NCI-H460 (cell line): ENCODE results near the gene INPP5A. TPM values are rescaled to one million over a fixed set of nuclear protein-coding genes. Genes with fewer than 3 reads are reported as not detected.

Experiments
- DNase-seq: peaks from one replicate; pipeline ENCODE4 v3.0.0-alpha.2; 2016; ENCODE audit warnings: low read depth; ENCODE audit errors: extremely low read depth
- total RNA-seq: library from RNA; depleted of rRNA; stranded (reverse); fragments of >200 nt; shearing (Covaris generic); gene quantifications from 2 replicates; pipeline ENCODE4 v1.2.3, GENCODE V29; 2014

Gene INPP5A
- total RNA-seq, 1 experiment from 2014 or later: 13.1 TPM

DNA sequence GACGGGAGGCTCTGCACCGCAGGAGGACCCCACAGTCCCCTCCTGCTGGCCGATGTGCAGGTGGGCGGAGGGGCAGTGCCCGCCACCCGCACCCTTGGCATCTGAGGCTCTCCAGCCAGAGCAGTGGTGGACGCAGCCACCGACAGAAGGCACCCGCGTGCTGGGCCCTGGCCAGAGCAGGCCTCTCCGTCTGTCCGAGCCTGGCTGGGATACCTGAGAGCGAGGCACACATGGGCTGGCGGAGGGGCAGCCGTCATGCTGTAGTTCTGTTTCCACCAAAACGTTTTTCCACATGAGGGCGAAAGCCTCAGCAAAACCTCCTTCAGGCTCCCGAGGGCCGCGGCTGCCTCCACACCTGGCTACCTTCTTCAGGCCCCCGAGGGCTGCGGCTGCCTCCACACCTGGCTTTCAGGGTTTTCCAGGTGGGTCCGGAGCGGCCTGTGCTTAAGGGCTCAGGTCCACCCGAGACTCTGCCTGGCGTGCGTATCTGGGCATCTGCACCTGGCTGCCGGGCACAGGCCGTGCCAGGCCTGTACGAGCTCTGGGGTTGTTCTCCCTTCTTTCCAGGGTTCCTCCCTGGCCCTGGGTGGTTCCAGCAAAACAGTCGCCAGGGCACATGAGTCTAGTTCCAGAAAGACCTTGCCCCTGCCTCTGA, 115.5 kb downstream of the INPP5A start:
- DNase-seq: no peak

DNA sequence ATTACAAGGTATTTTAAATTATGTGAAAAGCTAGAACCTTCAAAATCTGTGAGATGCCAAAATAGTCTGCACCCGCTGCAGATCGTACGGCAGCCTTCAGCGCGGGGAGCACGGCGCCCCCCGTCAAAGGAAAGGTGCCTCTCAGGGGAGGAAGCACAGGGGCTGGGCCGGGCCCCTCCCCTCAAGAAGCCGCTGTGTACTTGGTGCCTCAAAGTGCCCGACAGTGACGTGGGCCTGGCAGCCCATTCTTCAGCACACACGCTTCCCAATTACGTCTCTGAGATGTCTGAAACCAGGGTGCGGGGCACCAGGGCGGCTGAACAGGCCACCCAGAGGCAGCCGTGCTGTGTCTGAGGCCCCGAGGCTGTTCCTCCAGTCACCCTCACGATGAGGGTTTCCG, 116.1 kb downstream of the INPP5A start:
- DNase-seq: no peak

DNA sequence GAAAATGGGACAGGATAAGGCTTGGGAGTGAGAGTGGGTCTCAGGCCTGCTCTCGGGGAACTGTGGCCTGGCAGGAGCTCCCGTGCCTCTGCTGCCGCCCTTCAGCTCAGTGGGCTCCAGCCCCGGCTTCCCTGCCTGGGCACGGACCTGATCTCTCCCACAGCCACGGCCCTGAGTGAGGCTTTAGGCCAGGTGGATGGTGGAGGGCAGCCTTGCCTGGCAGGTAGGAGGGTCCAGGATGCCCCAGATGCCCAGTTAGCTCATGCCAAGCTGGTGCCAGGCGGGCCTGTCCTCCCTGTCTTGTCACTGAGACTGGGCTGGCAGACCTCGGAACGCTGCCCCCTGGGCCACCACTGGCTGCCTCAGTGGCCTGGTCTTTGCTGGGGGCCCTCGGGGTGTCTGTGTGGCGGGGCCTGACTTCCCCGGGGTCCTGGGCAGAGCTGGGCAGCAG, 116.6 kb downstream of the INPP5A start:
- no peak for DNase-seq

DNA sequence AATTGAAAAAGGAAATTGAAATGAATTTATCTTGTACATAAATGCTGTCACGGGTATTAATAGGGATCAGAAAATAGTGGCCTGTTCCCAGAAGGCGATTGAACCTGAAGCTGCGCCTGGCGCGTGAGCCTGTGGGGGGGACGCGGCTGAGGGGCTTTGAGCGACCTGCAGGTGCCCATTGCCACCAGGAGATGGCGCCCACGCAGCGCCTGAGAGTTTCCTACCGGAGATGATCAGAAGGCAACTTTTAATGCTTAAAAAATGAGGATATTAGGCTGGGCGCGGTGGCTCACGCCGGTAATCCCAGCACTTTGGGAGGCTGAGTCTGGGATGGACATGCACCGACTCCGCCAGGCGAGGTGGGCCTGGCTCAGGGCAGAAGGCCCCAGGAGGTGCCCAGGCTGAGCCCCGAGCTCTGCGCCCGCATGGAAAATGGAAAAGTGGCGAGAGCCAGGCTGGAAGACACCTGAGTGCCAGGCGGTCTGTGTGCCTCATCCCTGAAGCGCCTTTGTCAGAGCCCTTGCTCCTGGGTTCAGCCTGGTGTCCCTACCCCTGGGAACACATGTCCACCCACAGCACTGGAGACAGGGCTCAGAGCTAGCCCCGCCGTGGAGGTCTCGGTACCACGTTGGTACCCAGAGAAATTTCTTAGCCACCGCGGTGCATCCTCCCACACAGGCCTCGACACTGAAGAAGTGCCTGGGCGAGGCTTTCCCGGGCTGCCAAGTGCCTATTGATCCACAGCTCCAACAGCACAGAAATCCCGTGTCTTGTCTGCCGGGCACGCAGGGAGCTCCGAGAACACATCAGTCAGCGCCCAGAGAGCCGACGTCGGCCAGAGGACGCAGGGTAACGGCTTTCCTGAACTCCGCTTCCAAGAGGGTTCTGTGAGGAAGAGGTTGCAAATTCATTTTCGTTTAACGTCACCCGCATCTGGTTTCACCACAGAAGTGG, 117.4 kb downstream of the INPP5A start:
- DNase-seq: peak; percentile 34

DNA sequence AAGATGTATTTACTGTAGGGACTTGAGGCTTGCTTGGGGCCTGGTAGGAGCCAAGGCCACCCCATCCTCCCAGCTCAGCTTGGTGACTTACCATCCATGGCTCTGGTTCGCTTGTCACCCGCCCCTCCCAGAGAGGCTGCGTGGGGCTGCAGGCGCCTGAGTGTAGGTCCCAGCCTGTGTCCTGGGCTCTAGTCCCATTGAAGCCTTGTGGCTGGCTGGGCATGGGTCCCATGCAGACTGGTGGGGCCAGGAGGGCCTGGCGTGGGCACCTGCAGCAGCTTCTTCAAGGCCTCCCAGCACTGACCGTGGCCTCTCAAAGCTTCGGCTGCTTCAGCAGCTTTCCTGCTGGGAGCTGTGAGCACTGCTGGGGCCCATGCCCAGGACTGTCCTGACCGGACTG, 118.1 kb downstream of the INPP5A start:
- no peak for DNase-seq

DNA sequence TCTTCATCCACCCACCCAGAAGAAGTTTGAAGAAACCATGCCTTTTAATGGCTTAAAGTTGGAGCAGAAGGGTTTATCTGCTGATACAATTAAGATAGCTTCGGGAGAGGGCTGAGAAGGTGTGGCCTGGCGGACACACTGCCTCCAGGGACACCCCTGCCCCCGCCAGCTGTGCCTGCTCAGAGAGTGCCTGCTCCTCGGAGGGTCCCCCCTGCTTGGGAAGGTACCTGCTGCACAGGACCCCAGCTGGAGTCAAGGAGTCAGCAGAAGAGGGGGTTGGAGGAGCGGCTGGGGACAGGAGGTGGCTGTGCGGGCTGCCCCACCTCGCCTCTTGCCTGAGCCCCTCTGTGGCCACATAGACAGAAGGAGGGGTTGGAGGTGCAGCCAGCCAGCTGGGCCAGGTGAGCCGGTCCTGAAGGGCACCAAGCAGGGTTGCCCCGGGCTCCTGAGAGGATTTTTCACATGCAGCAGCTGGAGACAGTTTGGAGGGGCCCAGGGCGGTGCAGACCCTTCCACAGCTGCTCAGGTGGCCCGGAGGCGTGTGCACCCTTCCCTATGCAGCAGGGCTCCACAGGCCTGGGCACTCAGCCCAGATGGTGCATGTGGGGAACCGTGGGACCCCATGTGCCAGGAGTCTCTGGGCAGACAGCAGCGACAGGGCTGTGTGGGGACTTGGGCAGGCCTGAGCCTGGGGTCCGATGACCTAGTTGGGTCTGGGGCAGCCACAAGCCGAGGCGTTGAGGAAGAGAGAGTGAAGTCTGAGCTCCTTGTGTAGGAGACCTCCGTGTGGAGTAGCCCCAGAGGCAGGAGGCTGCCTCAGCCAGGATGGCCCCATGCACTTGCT, 118.9 kb downstream of the INPP5A start:
- DNase-seq: no peak

DNA sequence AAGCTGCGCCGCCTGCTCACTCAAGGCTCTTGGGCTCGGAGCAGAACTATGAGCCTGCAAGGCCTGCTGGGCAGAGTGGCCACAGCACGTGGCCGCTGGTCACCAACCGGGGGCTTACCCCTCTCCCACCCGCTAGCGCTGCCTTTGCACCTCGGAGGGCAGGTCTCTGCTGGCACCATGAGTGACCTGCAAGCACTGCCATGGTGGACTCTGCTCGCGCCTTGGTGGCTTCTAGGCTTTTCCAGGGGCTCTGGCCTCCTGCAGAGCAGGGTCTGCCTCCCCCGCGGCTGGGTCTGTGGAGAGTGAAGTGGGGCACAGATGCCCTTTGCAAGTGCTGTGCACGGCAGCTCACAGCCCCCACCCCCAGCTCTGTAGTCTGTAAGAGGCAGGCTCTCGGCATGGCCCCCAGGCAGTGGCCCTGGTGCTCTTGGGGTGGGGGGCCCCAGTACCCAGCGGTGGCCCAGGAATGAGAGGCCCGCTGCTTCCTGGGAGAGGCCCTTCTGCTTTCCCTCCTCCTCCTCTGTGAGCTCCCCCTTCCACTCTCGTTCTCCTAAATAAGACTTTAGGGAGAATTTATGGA, 119.6 kb downstream of the INPP5A start:
- DNase-seq: no peak

DNA sequence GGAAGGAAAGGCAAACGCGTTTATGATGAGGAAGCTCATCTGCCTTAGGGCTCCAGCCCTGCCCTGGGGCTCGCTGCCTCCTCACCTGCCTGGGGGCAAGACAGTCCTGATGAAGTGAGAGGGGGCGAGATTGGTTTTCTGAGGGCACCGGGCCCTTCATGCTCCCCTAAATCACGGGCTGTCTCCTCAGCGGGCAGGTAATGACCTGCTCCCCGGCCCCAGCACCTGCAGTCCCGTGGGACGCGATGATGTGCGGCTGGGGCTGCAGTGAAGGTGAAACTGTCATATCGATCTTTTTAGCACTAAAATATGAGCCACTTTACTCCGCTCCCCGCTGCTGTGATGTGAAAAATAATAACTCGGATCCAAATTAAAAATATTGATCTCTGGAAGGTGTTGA, 120.2 kb downstream of the INPP5A start:
- no peak for DNase-seq

DNA sequence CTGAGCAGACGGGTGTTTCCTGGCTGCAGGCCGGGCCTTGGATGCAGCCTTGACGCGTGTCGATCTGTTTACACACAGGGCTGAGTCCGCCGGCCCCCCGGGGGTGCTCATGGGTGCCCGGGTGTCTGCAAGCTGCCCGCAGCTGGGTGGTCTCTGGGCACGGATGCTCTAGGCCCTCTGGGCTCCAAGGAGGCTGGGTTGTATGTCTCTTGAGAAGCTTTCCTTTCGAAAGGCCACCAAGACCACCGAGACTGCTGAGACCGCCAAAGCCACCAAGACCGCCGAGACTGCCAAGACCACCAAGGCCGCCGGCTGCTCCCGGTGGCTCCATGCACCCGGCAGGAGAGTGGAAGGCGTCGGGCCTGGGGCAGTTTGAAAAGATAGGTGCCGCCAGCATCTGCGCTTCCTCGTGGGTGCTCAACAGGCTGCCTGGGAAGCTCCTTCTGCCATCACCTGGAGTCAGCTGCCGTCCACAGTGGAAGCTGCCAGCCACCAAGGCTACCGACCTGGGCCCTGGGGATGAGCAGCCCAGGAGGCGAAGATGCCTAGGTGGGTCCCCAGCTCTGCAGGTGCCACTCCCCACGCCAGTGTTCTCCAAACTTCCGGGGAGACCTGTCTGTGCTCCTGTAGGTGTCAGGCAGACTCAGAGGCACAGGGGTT, 121.1 kb downstream of the INPP5A start:
- no peak for DNase-seq

DNA sequence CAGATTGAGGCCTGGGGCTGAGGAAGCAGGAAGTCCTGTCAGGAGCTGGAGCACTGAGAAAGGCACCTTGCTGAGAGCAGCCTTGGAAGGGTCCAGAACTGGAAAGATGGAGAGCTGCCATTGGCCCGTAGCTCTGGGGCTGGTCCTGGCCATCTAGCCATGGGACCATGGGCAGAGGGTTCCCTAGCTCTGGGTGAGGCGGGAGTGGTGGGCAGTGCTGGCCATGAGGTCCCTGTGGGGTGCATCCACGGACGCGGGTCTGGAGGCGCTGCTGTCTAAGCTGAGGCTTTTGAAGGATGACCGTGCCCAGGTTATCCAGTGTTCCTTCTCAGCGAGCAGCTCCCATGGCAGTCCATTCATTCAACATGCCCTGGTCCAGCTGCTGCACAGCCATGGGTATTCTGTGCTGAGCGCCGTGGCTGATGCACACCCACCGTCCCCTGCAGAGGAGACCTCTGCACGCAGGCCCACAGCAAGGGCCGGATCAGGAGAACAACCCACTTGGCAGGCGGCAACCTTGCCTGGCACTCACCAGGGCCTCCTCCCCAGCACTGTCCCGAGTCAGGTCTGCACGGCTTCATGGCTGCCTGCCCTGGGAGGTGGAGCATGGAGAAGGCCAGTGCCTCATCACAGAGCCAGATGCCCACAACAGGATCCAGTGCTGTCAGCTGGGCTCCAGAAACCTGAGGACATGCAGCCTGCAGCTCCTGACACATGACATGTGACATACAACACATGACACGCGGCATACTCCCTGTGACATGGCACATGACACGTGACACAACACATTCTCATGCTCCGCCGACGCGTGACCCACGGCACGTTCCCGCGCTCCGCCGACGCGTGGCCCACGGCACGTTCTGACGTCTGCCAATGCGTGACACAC, 121.9 kb downstream of the INPP5A start:
- no peak for DNase-seq

DNA sequence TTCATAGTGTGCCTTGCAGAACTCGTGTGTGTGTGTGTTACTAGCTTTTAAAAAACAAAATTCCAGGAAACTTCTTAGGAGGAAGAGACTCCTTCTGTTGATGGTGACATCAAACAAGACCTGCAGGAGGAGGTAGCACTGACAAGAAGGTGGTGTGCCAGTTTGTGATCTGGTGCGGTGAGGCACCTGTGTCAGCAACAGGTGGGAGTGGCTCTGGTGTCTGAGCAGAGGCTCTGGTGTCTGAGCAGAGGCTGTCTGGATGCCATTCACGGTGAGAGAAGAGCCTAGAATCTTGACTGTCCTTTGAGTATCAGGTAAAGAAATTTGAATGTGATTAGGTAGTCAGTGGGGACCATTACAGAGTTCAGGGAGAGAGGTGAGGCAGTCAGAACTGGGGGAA, 122.8 kb downstream of the INPP5A start:
- DNase-seq: no peak

DNA sequence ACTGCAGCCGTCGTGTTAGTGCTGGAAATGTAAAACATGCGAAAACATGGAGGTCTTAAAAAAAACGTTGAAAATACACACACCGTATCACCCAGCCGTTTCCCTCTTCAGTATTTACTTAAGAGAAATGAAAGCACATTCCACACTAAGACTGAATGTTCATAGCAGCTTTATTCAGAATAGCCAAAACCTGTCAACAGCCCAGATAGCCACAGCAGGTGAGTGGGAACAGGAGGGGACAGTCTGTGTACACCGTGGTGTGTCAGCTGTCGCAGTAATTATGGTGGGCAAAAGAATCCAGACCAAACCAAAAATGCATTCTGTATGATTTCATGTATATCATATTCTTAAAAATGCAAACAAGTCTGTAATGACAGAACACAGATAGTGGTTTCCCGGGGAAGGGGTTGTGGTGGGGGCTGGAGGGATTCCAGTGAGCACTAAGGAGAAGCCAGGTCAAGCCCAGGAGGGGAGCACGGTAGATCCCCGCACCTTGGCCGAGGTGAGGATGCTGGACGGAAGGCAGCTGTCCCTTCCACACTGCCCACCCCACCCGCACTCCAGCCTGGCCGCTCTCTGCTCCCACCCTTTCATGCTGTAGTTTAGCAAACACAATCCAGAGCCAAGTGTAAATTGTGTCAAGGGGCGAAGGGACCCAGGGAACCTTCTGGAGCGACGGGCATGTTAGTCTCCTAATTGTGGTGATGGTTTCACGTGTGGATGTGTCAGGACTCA, 124.8 kb downstream of the INPP5A start:
- DNase-seq: no peak

DNA sequence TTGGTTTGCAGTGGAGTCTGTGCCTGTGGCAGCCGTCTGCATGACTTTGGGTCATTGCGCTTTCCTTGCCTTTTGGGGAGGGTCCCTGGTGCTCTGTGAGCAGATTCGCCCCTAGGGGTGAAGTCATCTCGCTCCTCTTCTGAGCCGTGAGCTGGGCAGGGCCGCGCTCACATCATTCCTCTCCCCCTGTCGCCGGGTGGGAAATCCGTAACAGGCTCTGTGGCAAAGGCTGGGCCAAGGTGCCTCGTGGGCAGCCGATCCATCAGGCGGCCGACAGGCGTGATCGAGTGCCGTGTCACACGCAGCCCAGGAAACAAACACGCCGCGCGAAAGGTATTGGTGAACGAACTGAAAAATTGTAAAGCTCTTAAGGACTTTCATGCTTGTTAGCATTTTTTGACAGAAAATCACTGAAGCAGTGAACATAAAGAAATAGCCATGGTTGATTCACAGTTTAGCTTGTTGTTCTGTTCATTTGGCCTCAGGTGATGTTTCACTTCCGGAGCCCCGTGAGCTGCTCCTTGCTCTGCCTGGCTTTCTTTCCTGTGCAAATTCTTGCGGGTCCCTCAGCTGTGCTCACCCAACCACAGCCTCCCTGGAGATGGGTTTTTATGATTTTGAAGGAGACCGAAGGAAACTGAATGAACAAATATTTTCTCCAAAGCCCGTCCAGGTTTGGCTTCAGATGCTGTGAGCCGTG, 126.2 kb downstream of the INPP5A start:
- DNase-seq: no peak

DNA sequence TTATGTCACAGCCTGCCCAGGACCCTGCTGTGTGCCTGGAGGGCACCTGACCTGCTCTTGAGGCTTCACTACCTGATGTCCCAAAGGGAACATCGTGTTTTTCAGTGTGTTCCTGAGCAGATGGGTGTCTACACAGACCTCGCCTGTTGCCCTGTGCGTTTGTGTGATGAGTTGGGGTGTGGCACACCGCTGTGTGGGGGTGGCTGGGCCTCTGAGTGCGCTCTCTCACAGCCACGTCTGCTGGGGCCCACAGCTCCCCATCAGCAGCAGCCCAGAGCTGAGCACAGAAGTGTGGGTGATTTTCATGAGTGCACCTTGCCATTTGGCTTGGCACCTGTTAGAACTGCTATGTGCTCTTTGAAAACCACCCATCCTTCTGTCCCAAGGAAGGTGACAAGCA, 126.8 kb downstream of the INPP5A start:
- DNase-seq: no peak

DNA sequence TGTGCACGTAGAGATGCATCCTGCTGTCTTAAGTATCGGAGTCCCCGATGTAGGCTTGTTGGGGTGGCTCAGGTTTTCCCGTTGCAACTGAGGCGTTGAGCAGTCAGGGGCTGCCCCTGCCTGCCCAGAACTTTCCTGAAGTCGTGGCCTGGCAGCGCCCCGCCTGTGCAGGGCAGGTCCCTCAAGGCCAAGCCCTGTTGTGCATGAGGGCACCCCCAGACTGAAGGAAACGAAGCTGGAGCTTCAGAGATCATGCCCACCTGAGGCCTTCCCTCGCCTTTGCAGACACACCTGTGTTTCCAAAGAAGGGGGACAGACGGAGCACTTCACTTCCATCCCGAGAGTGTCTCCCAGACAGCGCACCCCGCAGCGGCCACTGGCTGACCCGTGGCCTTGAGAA, 127.3 kb downstream of the INPP5A start:
- DNase-seq: no peak

DNA sequence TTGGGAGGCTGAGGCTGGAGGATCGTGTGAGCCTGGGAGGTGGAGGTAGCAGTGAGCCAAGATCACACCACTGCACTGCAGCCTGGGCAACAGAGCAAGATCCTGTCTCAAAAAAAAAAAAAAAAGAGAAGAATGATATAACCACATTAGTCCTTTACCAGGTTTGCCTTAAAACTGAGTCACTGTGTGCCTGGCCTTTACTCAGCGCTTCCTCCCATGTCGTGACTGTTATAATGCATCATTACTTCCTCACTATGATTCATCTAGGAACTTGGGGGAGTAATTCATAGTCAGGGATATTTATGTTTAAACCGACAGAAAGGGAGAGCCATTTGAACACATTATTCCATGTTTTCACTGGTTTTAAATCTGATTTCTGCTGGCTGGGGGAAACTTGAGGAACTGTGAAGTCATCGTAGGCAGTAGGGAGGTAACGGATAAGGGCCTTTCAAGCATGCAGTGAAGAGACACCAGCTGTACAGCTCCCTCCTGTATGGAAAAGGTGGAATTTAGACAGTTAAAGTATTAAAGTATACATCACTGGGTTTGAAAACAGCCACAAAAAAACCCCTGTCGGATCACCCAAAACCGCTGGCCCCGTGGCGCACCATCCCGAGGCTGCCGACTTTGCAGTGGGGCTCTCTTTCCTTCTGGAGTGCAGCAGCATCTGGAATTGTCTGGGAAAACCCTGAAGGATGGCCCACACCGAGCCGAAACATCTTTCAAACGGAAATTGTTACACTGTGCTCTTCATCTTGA, 128.5 kb downstream of the INPP5A start:
- peak; percentile 33 for DNase-seq

DNA sequence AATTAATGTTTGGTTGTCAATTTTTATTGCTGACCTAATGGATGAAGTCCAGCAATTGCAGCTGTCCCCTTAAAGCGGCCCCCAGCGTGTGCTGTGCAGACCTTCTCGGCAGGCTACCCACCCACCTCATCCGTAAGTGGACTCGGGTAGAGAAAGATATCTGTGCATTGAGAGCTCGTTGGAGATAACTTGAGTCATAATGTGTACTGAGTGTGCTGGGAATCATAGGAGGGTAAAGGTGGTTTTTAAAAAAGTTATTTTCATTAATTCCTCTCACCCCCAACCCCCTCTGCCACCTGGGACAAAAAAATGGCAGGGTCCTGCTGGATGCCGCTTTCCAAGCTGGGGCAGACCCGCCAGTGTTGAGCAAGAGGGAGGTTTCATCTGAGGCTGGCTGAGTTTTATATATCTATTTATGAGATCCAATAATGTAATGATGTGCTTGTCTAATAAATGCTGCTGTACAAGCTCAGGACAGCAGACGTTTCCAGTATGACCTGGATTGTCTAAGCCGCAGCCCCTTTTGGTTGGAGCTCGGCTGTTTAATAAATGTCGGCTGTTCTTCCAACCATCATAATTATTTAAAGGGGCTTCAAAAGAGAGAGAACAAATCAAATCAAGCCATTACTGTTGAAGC, 129.2 kb downstream of the INPP5A start:
- no peak for DNase-seq
